CD4-positive, alpha-beta memory T cell (primary cell): ENCODE measurements around the gene RTTN. TPM values are rescaled to one million over a fixed set of nuclear protein-coding genes. Genes with fewer than 3 reads are reported as not detected.
"Not testable (repeated sequence)": the region's sequence is repeated elsewhere in the genome, so short reads cannot be mapped to it uniquely, and the experiment has no call there.

Experiments
- CTCF ChIA-PET: fragments of 350-600 bp; sonication (Branson Sonifier 250); formaldehyde crosslinking; loops from one replicate; lab custom pipeline; 2021; ENCODE audit warnings: inconsistent platforms; ENCODE audit not compliant: partially characterized antibody; lab: Charles Lee
- POLR2A ChIA-PET: fragments of 350-600 bp; sonication (Branson Sonifier 250); formaldehyde crosslinking; loops from one replicate; lab custom pipeline; 2021; ENCODE audit not compliant: partially characterized antibody; lab: Charles Lee
- DNase-seq, 5 donors: peaks; one replicate each; pipeline versions ENCODE4 v3.0.0 to v3.0.0-alpha.2; 2020 to 2022; ENCODE audit warnings: mixed read lengths in 1 of 5
- H3K27ac ChIP-seq: one replicate; pipeline ENCODE4 v1.7.0; 2013; ENCODE audit warnings: low read depth, low read length
- H3K27me3 ChIP-seq: 2 replicates; pipeline ENCODE4 v1.7.0; 2013; ENCODE audit warnings: mild to moderate bottlenecking, low read length, moderate library complexity; ENCODE audit not compliant: insufficient read depth
- H3K36me3 ChIP-seq: 2 replicates; pipeline ENCODE4 v1.7.0; 2013; ENCODE audit warnings: mild to moderate bottlenecking, low read length, moderate library complexity; ENCODE audit not compliant: insufficient read depth
- H3K4me1 ChIP-seq: 2 replicates; pipeline ENCODE4 v1.7.0; 2013; ENCODE audit warnings: mild to moderate bottlenecking, low read length, moderate library complexity; ENCODE audit not compliant: insufficient read depth
- H3K4me3 ChIP-seq, 2 donors: one replicate each; pipeline ENCODE4 v1.7.0; 2013; ENCODE audit warnings: low read length in 2 of 2, mild to moderate bottlenecking in 1 of 2
- H3K9me3 ChIP-seq, 2 donors: one replicate each; pipeline ENCODE4 v1.7.0; 2013; ENCODE audit warnings: low read length in 2 of 2, control low read depth in 1 of 2; ENCODE audit not compliant: control insufficient read depth in 1 of 2
- H3K27ac Mint-ChIP-seq, 7 donors: one replicate each; pipeline ENCODE4 v1.8.0; 2020 to 2021; ENCODE audit warnings: mixed read lengths in 7 of 7, mild to moderate bottlenecking in 6 of 7, inconsistent platforms in 3 of 7, moderate library complexity in 3 of 7
- H3K27me3 Mint-ChIP-seq, 2 donors: one replicate each; pipeline ENCODE4 v1.8.0; 2020 to 2021; ENCODE audit warnings: mixed read lengths in 2 of 2
- H3K36me3 Mint-ChIP-seq, 2 donors: one replicate each; pipeline ENCODE4 v1.8.0; 2020 to 2021; ENCODE audit warnings: mixed read lengths in 2 of 2, inconsistent platforms in 1 of 2, mild to moderate bottlenecking in 1 of 2
- H3K4me1 Mint-ChIP-seq, 4 donors: one replicate each; pipeline ENCODE4 v1.8.0; 2020 to 2021; ENCODE audit warnings: mixed read lengths in 4 of 4, mild to moderate bottlenecking in 1 of 4
- H3K4me3 Mint-ChIP-seq, 8 donors: one replicate each; pipeline ENCODE4 v1.8.0; 2020 to 2021; ENCODE audit warnings: mixed read lengths in 8 of 8, mild to moderate bottlenecking in 7 of 8, moderate library complexity in 6 of 8, inconsistent platforms in 3 of 8
- H3K9me3 Mint-ChIP-seq, 8 donors: one replicate each; pipeline ENCODE4 v1.8.0; 2020 to 2021; ENCODE audit warnings: mixed read lengths in 8 of 8, mild to moderate bottlenecking in 5 of 8, inconsistent platforms in 3 of 8, moderate library complexity in 1 of 8
- intact Hi-C: fragments of 100-400 bp; cut with micrococcal nuclease; formaldehyde crosslinking; loops from one replicate; pipeline ENCODE4 v1.15.1; 2023
- polyA plus RNA-seq, 2 donors: library from polyadenylated mRNA; unstranded; fragments of 300-500 nt; fragmentation: Illumina TruSeq; gene quantifications; one replicate each; pipeline ENCODE4 v1.2.3, GENCODE V29; 2021
- total RNA-seq, 2 experiments: library from RNA; stranded (reverse); gene quantifications; one replicate each; pipeline ENCODE4 v1.2.3, GENCODE V29; 2021

Gene RTTN
- total and polyA plus RNA-seq, 4 experiments from 2014 or later, result 2.6 to 27.1 (median 14.5) TPM

- H3K4me3 Mint-ChIP-seq, result no peak overlapping the region
- H3K36me3 Mint-ChIP-seq, result peaks cover 27 to 48% of the 10 kb centered on the region in 2 donors
- Histone ChIP-seq H3K4me1 (no peaks in the 10 kb centered on the region), H3K36me3 (no peaks in the 10 kb centered on the region), H3K9me3 (no peaks in the 10 kb centered on the region), H3K27me3 (no peaks in the 10 kb centered on the region), H3K27ac (no peak overlapping the region), H3K4me3 (no peak overlapping the region)
- ChIA-PET CTCF (no interaction called here), POLR2A (no interaction called here)
- no peak for DNase-seq
- H3K4me1 Mint-ChIP-seq, result peaks cover 0 to 5% (median 0%) of the 10 kb centered on the region in 4 donors
- no peaks in the 10 kb centered on the region for H3K9me3 Mint-ChIP-seq
- no peak overlapping the region for H3K27ac Mint-ChIP-seq
- H3K27me3 Mint-ChIP-seq, result no peaks in the 10 kb centered on the region
- intact Hi-C loops, result no loop called here
Observed at GRCh38 chr18:70121842-70122241, 83.6 kb downstream of the RTTN start.

- Mint-ChIP-seq H3K4me3 (no peak overlapping the region), H3K27me3 (no peaks in the 10 kb centered on the region), H3K4me1 (peaks cover 0 to 11% (median 3%) of the 10 kb centered on the region in 4 donors), H3K27ac (no peak overlapping the region), H3K36me3 (peaks cover 35 to 47% of the 10 kb centered on the region in 2 donors), H3K9me3 (no peaks in the 10 kb centered on the region)
- no peak for DNase-seq
- H3K27ac ChIP-seq, result no peak overlapping the region
- no peak overlapping the region for H3K4me3 ChIP-seq
- H3K4me1 ChIP-seq, result no peaks in the 10 kb centered on the region
- intact Hi-C loops, result no loop called here
- no peaks in the 10 kb centered on the region for H3K27me3 ChIP-seq
- ChIA-PET CTCF (no interaction called here), POLR2A (no interaction called here)
- H3K36me3 ChIP-seq, result no peaks in the 10 kb centered on the region
- H3K9me3 ChIP-seq, result no peaks in the 10 kb centered on the region
Observed at GRCh38 chr18:70116949-70117348, 88.5 kb downstream of the RTTN start.

DNA sequence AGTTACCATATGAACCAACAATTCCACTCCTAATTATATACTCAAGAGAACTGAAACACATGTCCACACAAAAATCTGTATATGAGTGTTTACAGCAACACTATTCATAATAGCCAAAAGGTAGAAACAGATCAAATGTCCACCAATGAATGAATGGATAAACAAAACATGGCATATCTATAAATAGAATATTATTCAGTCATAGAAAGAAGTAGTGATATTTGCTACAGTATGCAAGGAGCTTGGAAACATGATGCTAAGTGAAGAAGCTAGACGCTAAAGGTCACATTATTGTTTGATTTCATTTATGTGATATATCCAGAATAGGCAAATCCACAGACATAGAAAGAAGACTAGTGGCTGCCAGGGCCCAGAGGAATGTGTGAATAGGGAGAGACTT is 92.0 kb downstream of the RTTN start:
- ChIA-PET CTCF (no interaction called here), POLR2A (no interaction called here)
- Histone ChIP-seq H3K4me1 (no peaks in the 10 kb centered on the region), H3K36me3 (no peaks in the 10 kb centered on the region), H3K4me3 (no peak overlapping the region), H3K9me3 (no peaks in the 10 kb centered on the region), H3K27ac (no peak overlapping the region), H3K27me3 (no peaks in the 10 kb centered on the region)
- H3K27me3 Mint-ChIP-seq, result no peaks in the 10 kb centered on the region
- no peak for DNase-seq
- H3K36me3 Mint-ChIP-seq, result peaks cover 49 to 58% of the 10 kb centered on the region in 2 donors
- intact Hi-C loops, result no loop called here
- H3K27ac Mint-ChIP-seq, result no peak overlapping the region
- peaks cover 0 to 11% (median 3%) of the 10 kb centered on the region in 4 donors for H3K4me1 Mint-ChIP-seq
- H3K4me3 Mint-ChIP-seq, result no peak overlapping the region
- H3K9me3 Mint-ChIP-seq, result no peaks in the 10 kb centered on the region

DNA sequence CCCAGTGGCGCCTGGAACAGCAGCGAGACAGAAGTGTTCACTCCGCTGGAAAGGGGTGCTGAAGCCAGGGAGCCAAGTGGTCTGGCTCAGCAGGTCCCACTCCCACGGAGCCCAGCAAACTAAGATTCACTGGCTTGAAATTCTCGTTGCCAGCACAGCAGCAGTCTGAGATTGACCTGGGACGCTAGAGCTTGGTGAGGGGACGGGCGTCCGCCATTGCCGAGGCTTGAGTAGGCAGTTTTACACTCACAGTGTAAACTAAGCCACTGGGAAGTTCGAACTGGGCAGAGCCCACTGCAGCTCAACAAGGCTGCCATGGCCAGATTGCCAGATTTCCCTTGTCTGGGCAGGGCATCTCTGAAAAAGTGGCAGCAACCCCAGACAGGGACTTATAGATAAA is 94.8 kb downstream of the RTTN start:
- H3K36me3 ChIP-seq, result peaks cover 9% of the 10 kb centered on the region
- H3K4me1 ChIP-seq, result no peaks in the 10 kb centered on the region
- CTCF ChIA-PET, result interaction anchor here (0.7 kb wide), 1 partner anchor 1423 kb away, joined by 3 read pairs; no protein-coding TSS in a partner anchor
- Mint-ChIP-seq H3K27ac (no peak overlapping the region), H3K4me1 (peaks cover 0 to 6% (median 3%) of the 10 kb centered on the region in 4 donors), H3K36me3 (peaks cover 57 to 72% of the 10 kb centered on the region in 2 donors), H3K4me3 (no peak overlapping the region), H3K9me3 (no peaks in the 10 kb centered on the region), H3K27me3 (no peaks in the 10 kb centered on the region)
- intact Hi-C loops, result no loop called here
- DNase-seq, result no peak
- no peaks in the 10 kb centered on the region for H3K27me3 ChIP-seq
- H3K9me3 ChIP-seq, result no peaks in the 10 kb centered on the region
- no peak overlapping the region for H3K4me3 ChIP-seq
- no peak overlapping the region for H3K27ac ChIP-seq
- POLR2A ChIA-PET, result interaction anchor here (0.7 kb wide), 1 partner anchor 10 kb away, joined by 3 read pairs; no protein-coding TSS in a partner anchor

DNA sequence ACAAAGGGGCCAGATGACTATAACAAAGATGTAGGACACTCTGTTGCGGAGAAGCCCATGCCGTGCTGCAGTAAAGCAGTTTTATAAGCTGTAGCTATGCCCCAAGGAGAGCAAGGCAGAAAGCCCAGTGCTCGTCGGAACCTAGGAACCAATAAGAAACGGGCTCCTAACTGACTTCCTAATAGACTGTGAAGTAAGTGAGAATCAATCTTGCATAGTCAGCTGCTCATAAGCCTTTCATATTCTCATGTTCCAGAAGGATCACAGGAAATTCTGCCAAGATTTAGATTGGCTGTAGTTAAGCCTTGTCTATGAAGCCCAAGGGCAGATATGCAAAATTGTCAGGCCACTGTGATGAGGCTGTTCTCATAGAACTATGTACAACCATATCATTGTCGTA is 98.4 kb downstream of the RTTN start:
- POLR2A ChIA-PET, result no interaction called here
- Mint-ChIP-seq H3K4me1 (no peaks in the 10 kb centered on the region), H3K27me3 (no peaks in the 10 kb centered on the region), H3K36me3 (peaks cover 63 to 81% of the 10 kb centered on the region in 2 donors), H3K4me3 (no peak overlapping the region), H3K9me3 (peaks cover 0 to 8% (median 0%) of the 10 kb centered on the region in 8 donors), H3K27ac (no peak overlapping the region)
- Histone ChIP-seq H3K27me3 (no peaks in the 10 kb centered on the region), H3K4me3 (no peak overlapping the region), H3K36me3 (peaks cover 9% of the 10 kb centered on the region), H3K9me3 (no peaks in the 10 kb centered on the region), H3K27ac (no peak overlapping the region), H3K4me1 (no peaks in the 10 kb centered on the region)
- CTCF ChIA-PET, result interaction anchor here (1.1 kb wide), 1 partner anchor 20 kb away, joined by 3 read pairs; no protein-coding TSS in a partner anchor
- intact Hi-C loops, result no loop called here
- DNase-seq, result no peak

- Mint-ChIP-seq H3K36me3 (peaks cover 46 to 59% of the 10 kb centered on the region in 2 donors), H3K9me3 (peaks cover 3 to 36% (median 11%) of the 10 kb centered on the region in 8 donors)
- H3K4me3 ChIP-seq, H3K27ac Mint-ChIP-seq, H3K4me3 Mint-ChIP-seq, CTCF ChIA-PET, H3K27me3 ChIP-seq, H3K27me3 Mint-ChIP-seq, H3K36me3 ChIP-seq, H3K4me1 Mint-ChIP-seq, H3K27ac ChIP-seq, H3K9me3 ChIP-seq, intact Hi-C loops, H3K4me1 ChIP-seq, DNase-seq, POLR2A ChIA-PET: not testable (repeated sequence)
Observed at GRCh38 chr18:70102854-70103253, 102.6 kb downstream of the RTTN start.

- no peak overlapping the region for H3K4me3 Mint-ChIP-seq
- POLR2A ChIA-PET, result no interaction called here
Observed at GRCh38 chr18:70089858-70090257, 115.6 kb downstream of the RTTN start.

More at GRCh38 chr18:70089858-70090257, 115.6 kb downstream of the RTTN start:
- no peak for DNase-seq
- peak overlapping the region in 4 of 7 donors; percentile 23 to 69 (median 38) for H3K27ac Mint-ChIP-seq
- no peaks in the 10 kb centered on the region for H3K9me3 Mint-ChIP-seq
- no peaks in the 10 kb centered on the region for H3K36me3 ChIP-seq
- no peaks in the 10 kb centered on the region for H3K27me3 Mint-ChIP-seq
- intact Hi-C loops, result loop anchor here (10.0 kb wide), 1 partner anchor 1375 kb away; the partner anchor contains the start of gene TMX3
- no peaks in the 10 kb centered on the region for H3K4me1 Mint-ChIP-seq
- H3K4me3 ChIP-seq, result no peak overlapping the region
- H3K27ac ChIP-seq, result no peak overlapping the region
- CTCF ChIA-PET, result no interaction called here
- H3K9me3 ChIP-seq, result no peaks in the 10 kb centered on the region
- H3K27me3 ChIP-seq, result no peaks in the 10 kb centered on the region
- no peaks in the 10 kb centered on the region for H3K4me1 ChIP-seq
- H3K36me3 Mint-ChIP-seq, result peaks cover 10 to 24% of the 10 kb centered on the region in 2 donors
